Liver (tissue), 9 donors: ENCODE results near the gene TMTC1. TPM values are rescaled to one million over a fixed set of nuclear protein-coding genes. Genes with fewer than 3 reads are reported as not detected.

Experiments
- DNase-seq: peaks from one replicate; pipeline ENCODE4 v3.0.0-alpha.2; 2017; ENCODE audit warnings: low spot score
- H3K27ac ChIP-seq, 2 donors: one replicate each; pipeline ENCODE4 v1.7.0; 2013; ENCODE audit warnings: inconsistent platforms in 2 of 2, low read length in 2 of 2, control low read depth in 1 of 2, low read depth in 1 of 2, mild to moderate bottlenecking in 1 of 2
- H3K27me3 ChIP-seq, 4 donors: one replicate each; pipeline versions ENCODE4 v1.6.1 to v1.7.0; 2013; ENCODE audit warnings: low read length in 3 of 4, inconsistent platforms in 1 of 4, mild to moderate bottlenecking in 1 of 4, moderate library complexity in 1 of 4; ENCODE audit not compliant: control insufficient read depth in 4 of 4, insufficient read depth in 4 of 4
- H3K36me3 ChIP-seq, 4 donors: one replicate each; pipeline versions ENCODE4 v1.6.1 to v1.7.0; 2013; ENCODE audit warnings: low read length in 3 of 4, mild to moderate bottlenecking in 3 of 4, low read depth in 1 of 4, moderate library complexity in 1 of 4; ENCODE audit not compliant: control insufficient read depth in 4 of 4, insufficient read depth in 3 of 4
- H3K4me1 ChIP-seq, 4 donors: one replicate each; pipeline versions ENCODE4 v1.6.1 to v1.7.0; 2013; ENCODE audit warnings: low read length in 3 of 4, mild to moderate bottlenecking in 3 of 4, moderate library complexity in 1 of 4; ENCODE audit not compliant: control insufficient read depth in 4 of 4, insufficient read depth in 4 of 4
- H3K4me3 ChIP-seq, 3 donors: one replicate each; pipeline versions ENCODE4 v1.6.1 to v1.7.0; 2013; ENCODE audit warnings: low read length in 3 of 3, control low read depth in 1 of 3, low read depth in 1 of 3, mild to moderate bottlenecking in 1 of 3
- H3K9ac ChIP-seq, 2 donors: one replicate each; pipeline ENCODE4 v1.7.0; 2013; ENCODE audit warnings: low read length in 2 of 2, mild to moderate bottlenecking in 2 of 2, moderate library complexity in 2 of 2, control low read depth in 1 of 2, low read depth in 1 of 2
- H3K9me3 ChIP-seq, 4 donors: one replicate each; pipeline versions ENCODE4 v1.6.1 to v1.7.0; 2013; ENCODE audit warnings: low read length in 3 of 4; ENCODE audit not compliant: control insufficient read depth in 4 of 4
- CTCF ChIP-seq: fragments of 150-350 bp; IDR thresholded peaks from 2 replicates; pipeline ENCODE4 v1.5.1; 2017; ENCODE audit warnings: improper control_type of control experiment, low read depth, low read length; ENCODE audit not compliant: missing input control
- EGR1 ChIP-seq, 2 donors: IDR thresholded peaks; 2 replicates each; pipeline ENCODE4 v1.6.1; 2016 to 2018; ENCODE audit warnings: antibody characterized with exemption in 2 of 2, low read depth in 2 of 2
- FOXA1 ChIP-seq: IDR thresholded peaks from 2 replicates; pipeline ENCODE4 v1.6.1; 2016; ENCODE audit warnings: antibody characterized with exemption
- GABPA ChIP-seq, 2 donors: IDR thresholded peaks in 1 of 2; conservative IDR thresholded peaks in 1 of 2; 2 replicates each; pipeline ENCODE4 v1.6.1; 2016; ENCODE audit warnings: antibody characterized with exemption in 2 of 2, mild to moderate bottlenecking in 1 of 2, moderate library complexity in 1 of 2
- HNF4A ChIP-seq, 2 donors: conservative IDR thresholded peaks; 2 replicates each; pipeline ENCODE4 v1.6.1; 2016; ENCODE audit warnings: antibody characterized with exemption in 2 of 2, mild to moderate bottlenecking in 2 of 2
- HNF4G ChIP-seq: IDR thresholded peaks from 2 replicates; pipeline ENCODE4 v1.6.1; 2016; ENCODE audit warnings: antibody characterized with exemption
- NR2F2 ChIP-seq: IDR thresholded peaks from 2 replicates; pipeline ENCODE4 v1.6.1; 2016; ENCODE audit warnings: antibody characterized with exemption
- RAD21 ChIP-seq, 2 donors: IDR thresholded peaks; 2 replicates each; pipeline ENCODE4 v1.6.1; 2016; ENCODE audit warnings: antibody characterized with exemption in 2 of 2, mild to moderate bottlenecking in 2 of 2
- REST ChIP-seq: IDR thresholded peaks from 2 replicates; pipeline ENCODE4 v1.6.1; 2016; ENCODE audit warnings: antibody characterized with exemption, mild to moderate bottlenecking
- RXRA ChIP-seq, 2 donors: IDR thresholded peaks; 2 replicates each; pipeline ENCODE4 v1.6.1; 2017 to 2018; ENCODE audit warnings: antibody characterized with exemption in 2 of 2, mild to moderate bottlenecking in 1 of 2
- SP1 ChIP-seq: IDR thresholded peaks from 2 replicates; pipeline ENCODE4 v1.6.1; 2018; ENCODE audit warnings: antibody characterized with exemption, mild to moderate bottlenecking
- TAF1 ChIP-seq: conservative IDR thresholded peaks from 2 replicates; pipeline ENCODE4 v1.6.1; 2016; ENCODE audit warnings: antibody characterized with exemption, mild to moderate bottlenecking
- YY1 ChIP-seq: IDR thresholded peaks from 2 replicates; pipeline ENCODE4 v1.6.1; 2016; ENCODE audit warnings: antibody characterized with exemption, mild to moderate bottlenecking
- WGBS: extraction: QIAGEN DNeasy Blood & Tissue Kit; methylation state at CpG from one replicate; pipeline ENCODE4 v1.1.7; 2013; 5-methylcytosine and 5-hydroxymethylcytosine counted together
- polyA plus RNA-seq, 2 donors: library from polyadenylated mRNA; stranded (reverse) in 1 of 2; unstranded in 1 of 2; fragments of 200-250 nt in 1 of 2; fragments of >200 nt in 1 of 2; fragmentation: Nextera tagmentation in 1 of 2; extraction: Ambion mirVana in 1 of 2; gene quantifications; one replicate each; pipeline versions ENCODE4 v1.2.1 to v1.2.3, GENCODE V29; 2013 to 2015
- total RNA-seq, 2 donors: library from RNA; depleted of rRNA; stranded (reverse); fragments of >200 nt; gene quantifications; one replicate each; pipeline ENCODE4 v1.2.3, GENCODE V29; 2014
- TF ChIP-seq, protein P1 (sequence below): IDR thresholded peaks from 2 replicates; pipeline ENCODE4 v1.6.1; 2016; ENCODE audit warnings: antibody characterized with exemption
- TF ChIP-seq, protein P2 (sequence below): IDR thresholded peaks from 2 replicates; pipeline ENCODE4 v1.6.1; 2016; ENCODE audit warnings: antibody characterized with exemption
- TF ChIP-seq, protein P3 (sequence below): IDR thresholded peaks from 2 replicates; pipeline ENCODE4 v1.6.1; 2016; ENCODE audit warnings: antibody characterized with exemption
- donor health status: healthy.
- donor health status: healthy.
- donor health status: healthy.
- donor health status: healthy.
- donor health status: healthy.

The TMTC1 gene
- total and polyA plus RNA-seq, 4 donors: 0.76 to 3.3 (median 2.1) TPM

GRCh38 chr12:29743077-29743476, 40.7 kb downstream of the TMTC1 start:
- no peak overlapping the region for H3K27ac ChIP-seq
- no peak overlapping the region for H3K9ac ChIP-seq
- no peaks in the 10 kb centered on the region for H3K9me3 ChIP-seq
- 92% methylated on average over 4 of the region's 4 CpGs for WGBS
- no peak overlapping the region for H3K4me3 ChIP-seq
- H3K4me1 ChIP-seq: no peaks in the 10 kb centered on the region
- no peaks in the 10 kb centered on the region for H3K36me3 ChIP-seq
- H3K27me3 ChIP-seq: no peaks in the 10 kb centered on the region
- DNase-seq: no peak
- TF ChIP-seq, protein P1, sequence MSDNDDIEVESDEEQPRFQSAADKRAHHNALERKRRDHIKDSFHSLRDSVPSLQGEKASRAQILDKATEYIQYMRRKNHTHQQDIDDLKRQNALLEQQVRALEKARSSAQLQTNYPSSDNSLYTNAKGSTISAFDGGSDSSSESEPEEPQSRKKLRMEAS: no peak
- TF ChIP-seq, protein P2, sequence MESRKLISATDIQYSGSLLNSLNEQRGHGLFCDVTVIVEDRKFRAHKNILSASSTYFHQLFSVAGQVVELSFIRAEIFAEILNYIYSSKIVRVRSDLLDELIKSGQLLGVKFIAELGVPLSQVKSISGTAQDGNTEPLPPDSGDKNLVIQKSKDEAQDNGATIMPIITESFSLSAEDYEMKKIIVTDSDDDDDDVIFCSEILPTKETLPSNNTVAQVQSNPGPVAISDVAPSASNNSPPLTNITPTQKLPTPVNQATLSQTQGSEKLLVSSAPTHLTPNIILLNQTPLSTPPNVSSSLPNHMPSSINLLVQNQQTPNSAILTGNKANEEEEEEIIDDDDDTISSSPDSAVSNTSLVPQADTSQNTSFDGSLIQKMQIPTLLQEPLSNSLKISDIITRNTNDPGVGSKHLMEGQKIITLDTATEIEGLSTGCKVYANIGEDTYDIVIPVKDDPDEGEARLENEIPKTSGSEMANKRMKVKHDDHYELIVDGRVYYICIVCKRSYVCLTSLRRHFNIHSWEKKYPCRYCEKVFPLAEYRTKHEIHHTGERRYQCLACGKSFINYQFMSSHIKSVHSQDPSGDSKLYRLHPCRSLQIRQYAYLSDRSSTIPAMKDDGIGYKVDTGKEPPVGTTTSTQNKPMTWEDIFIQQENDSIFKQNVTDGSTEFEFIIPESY: no peak
- TF ChIP-seq FOXA1 (no peak), RXRA (IDR thresholded peaks at IDR 0.05) (no peak), CTCF (no peak), SP1 (no peak), TAF1 (no peak), RAD21 (IDR thresholded peaks at IDR 0.05) (no peak), HNF4A (conservative IDR thresholded peaks at IDR 0.05) (no peak), GABPA (IDR thresholded peaks at IDR 0.05 in 1 of 2, conservative IDR thresholded peaks at IDR 0.05 in 1 of 2) (no peak), REST (no peak), HNF4G (no peak), YY1 (no peak)
- TF ChIP-seq, protein P3, sequence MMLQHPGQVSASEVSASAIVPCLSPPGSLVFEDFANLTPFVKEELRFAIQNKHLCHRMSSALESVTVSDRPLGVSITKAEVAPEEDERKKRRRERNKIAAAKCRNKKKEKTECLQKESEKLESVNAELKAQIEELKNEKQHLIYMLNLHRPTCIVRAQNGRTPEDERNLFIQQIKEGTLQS: no peak

- WGBS: 94% methylated on average over 1 of the region's 1 CpG
Observed at GRCh38 chr12:29742646-29743045, 41.1 kb downstream of the TMTC1 start.

More at GRCh38 chr12:29742646-29743045, 41.1 kb downstream of the TMTC1 start:
- no peak overlapping the region for H3K27ac ChIP-seq
- TF ChIP-seq FOXA1 (no peak), EGR1 (IDR thresholded peaks at IDR 0.05; ENCODE audit: low read depth in 2 of 2) (no peak), TAF1 (no peak), NR2F2 (no peak), GABPA (IDR thresholded peaks at IDR 0.05 in 1 of 2, conservative IDR thresholded peaks at IDR 0.05 in 1 of 2) (no peak)
- TF ChIP-seq, protein P1: no peak
- H3K36me3 ChIP-seq: no peaks in the 10 kb centered on the region
- no peaks in the 10 kb centered on the region for H3K9me3 ChIP-seq
- no peaks in the 10 kb centered on the region for H3K27me3 ChIP-seq
- H3K9ac ChIP-seq: no peak overlapping the region
- no peak for DNase-seq
- no peaks in the 10 kb centered on the region for H3K4me1 ChIP-seq
- H3K4me3 ChIP-seq: no peak overlapping the region
